ENCODE data around the gene UNC5C.

- TF ChIP-seq CTCF (IDR thresholded peaks at IDR 0.05) (no peak), POLR2A (IDR thresholded peaks at IDR 0.05) (no peak), EP300 (IDR thresholded peaks at IDR 0.05) (no peak)
These were observed 162.4 kb downstream of the UNC5C start for GRCh38 chr4:95386410-95386809.
